Esophagus squamous epithelium (tissue), 4 donors: Measurements from ENCODE around the gene KDM1B.

Experiments
- POLR2A ChIP-seq, 4 donors: fragments of 450-650 bp; IDR thresholded peaks; one replicate each; pipeline ENCODE4 v1.6.1; 2017; ENCODE audit warnings: antibody characterized with exemption in 4 of 4, mild to moderate bottlenecking in 4 of 4, moderate library complexity in 3 of 4
- TF ChIP-seq, protein P1 (sequence below), 6 experiments: fragments of 450-650 bp in 4 of 6; fragments of 200-600 bp in 2 of 6; sonication (generic) in 2 of 6; IDR thresholded peaks; one replicate each; pipeline ENCODE4 v1.5.1; 2016 to 2019; ENCODE audit warnings: antibody characterized with exemption in 6 of 6, mild to moderate bottlenecking in 4 of 6, moderate library complexity in 4 of 6

DNA sequence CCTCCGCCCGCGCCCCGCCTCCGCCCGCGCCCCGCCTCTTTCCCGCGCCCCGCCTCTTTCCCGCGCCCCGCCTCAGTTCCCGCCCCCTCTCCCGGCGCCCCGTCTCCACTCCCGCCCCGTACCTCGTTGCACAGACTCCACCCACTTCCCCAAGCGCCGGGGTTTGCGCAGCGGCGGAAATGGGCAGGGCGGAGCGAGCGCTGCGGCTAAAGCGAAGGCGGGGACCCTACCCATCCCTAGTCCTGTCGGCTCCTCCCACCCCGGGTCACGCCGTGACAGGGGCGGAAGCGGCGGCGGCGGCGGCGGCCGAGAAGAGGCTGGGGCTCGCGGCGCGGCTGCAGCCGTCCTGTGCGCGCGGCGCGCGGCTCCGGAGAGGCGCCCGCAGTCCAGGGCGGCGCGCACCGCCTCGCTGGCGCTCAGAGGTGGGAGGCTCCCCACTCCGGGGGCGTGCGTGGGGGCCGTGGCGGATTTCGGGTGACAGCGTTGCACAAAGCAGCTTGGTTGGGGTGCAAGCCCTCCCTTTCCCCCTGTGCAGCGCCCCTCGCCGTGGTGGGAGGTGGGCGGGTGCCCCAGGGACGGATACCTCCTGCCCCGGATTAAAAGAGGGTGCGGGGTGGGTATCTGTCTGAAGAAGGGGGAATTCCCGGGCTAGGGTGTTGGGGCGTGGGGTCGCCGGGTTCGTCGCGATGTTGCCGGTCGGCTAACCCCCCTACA, at the start of gene KDM1B:
- TF ChIP-seq, protein P1, sequence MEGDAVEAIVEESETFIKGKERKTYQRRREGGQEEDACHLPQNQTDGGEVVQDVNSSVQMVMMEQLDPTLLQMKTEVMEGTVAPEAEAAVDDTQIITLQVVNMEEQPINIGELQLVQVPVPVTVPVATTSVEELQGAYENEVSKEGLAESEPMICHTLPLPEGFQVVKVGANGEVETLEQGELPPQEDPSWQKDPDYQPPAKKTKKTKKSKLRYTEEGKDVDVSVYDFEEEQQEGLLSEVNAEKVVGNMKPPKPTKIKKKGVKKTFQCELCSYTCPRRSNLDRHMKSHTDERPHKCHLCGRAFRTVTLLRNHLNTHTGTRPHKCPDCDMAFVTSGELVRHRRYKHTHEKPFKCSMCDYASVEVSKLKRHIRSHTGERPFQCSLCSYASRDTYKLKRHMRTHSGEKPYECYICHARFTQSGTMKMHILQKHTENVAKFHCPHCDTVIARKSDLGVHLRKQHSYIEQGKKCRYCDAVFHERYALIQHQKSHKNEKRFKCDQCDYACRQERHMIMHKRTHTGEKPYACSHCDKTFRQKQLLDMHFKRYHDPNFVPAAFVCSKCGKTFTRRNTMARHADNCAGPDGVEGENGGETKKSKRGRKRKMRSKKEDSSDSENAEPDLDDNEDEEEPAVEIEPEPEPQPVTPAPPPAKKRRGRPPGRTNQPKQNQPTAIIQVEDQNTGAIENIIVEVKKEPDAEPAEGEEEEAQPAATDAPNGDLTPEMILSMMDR (IDR thresholded peaks at IDR 0.05) = peak in 2 of 6 experiments; percentile 4 to 7
- peak in 3 of 4 donors; percentile 78 to 90 (median 89) for TF ChIP-seq POLR2A (IDR thresholded peaks at IDR 0.05)
